K562 treated with DMSO at 1 percent for 48 hours (cell line): Measurements from ENCODE around the gene SNX11. TPM values are rescaled to one million over a fixed set of nuclear protein-coding genes. Genes with fewer than 3 reads are reported as not detected.

ENCODE experiments used
- total RNA-seq: library from RNA; unstranded; fragments of 300-600 nt; gene quantifications from 2 replicates; pipeline ENCODE4 v1.2.3, GENCODE V29; 2022; ENCODE audit warnings: low replicate concordance; ENCODE audit errors: extremely low read depth

Gene SNX11, protein sequence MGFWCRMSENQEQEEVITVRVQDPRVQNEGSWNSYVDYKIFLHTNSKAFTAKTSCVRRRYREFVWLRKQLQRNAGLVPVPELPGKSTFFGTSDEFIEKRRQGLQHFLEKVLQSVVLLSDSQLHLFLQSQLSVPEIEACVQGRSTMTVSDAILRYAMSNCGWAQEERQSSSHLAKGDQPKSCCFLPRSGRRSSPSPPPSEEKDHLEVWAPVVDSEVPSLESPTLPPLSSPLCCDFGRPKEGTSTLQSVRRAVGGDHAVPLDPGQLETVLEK
- total RNA-seq = not detected in 2 replicates

DNA sequence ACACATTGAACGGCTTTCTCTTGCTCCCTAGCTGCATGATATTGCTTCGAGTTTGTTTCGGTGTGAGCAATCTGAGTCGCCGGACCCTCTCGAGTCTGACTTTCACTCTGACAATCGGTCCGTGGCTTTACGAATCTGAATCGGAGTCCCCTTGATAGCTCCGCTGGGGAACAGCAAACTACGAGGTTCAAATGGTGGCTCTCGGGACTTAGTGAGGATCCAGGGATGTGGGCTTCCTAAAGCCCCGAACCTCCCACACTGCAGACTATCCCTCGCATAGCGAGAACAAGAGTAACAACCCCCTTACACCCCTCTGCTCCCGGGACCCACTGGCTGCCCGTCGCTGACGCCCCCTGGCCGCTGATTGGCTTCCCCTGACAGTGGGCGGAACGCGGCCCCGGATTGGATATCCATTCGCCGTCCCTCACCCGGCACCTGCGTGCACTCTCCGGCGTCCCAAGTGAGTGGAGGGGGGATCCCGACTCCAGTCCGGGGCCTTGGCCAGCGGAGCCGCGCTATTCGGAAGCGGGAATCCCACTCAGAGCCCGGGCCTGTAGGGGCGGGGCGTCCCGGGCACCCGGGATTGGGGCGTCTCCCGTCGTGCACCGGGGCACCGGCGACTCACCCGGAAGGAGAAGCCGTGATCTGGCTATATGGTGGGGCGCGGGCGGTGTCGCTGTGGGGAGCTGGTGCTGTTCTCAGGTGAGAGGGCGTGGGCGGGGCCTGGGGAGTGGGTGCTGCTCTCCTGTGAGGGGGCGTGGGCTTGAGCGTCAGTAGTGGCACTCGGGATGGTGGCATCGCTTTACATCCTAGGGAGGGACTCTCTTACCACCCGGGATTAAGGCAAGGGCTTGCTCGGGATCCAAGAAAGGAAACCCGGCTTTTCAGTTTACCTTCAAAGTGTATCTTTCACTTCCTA is at the start of gene SNX11:
TSS of gene SNX11 (plus strand) at position 630 of the 919 bp plus-strand sequence. CDS start 4,278 bp downstream, outside the sequence.

DNA sequence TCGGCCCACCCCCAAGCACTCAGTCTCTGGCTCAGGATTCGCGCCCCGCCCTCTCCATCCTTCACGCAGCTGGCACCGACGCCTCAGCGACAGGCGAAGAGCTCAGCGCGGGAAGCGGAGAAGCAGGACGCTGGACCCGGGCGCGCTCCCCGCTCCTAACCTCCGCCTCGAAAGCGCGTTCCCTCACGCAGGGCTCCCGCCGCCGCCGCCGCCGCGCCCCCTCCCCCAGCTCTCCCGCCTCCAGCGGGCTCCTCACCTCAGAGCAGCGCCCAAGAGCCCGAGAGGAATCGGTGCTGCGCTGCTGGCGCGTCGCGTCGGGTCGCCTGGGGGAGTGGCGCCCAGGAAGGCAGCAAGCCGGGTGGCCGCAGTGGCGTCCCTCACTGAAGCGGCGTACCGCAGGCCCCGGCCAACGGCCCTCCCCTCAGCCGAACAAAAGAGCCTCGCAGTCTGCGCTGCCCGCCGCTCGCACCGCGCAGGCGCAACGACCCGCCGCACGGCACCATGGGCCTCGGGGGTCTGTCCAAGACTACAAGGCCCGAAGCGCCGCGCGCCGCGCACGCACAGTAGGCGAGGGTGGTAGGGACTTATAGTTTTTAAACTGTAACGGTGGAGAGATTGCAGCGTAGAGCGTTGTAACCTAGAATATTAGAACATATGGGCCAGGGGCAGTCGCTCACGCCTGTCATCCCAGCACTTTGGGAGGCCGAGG is 6.4 kb upstream of the SNX11 start, which contains the start of gene CBX1:
TSS of gene CBX1 (minus strand) at position 467 of the 709 bp plus-strand sequence. CDS start 24,474 bp downstream, outside the sequence.

Other genes starting within 250 kb of the SNX11 start
- not detected in 2 replicates for gene SP2, start 211.5 kb upstream of the SNX11 start, total RNA-seq
- gene PNPO, start 166.2 kb upstream of the SNX11 start, total RNA-seq = not detected in 2 replicates
- gene PRR15L, start 149.9 kb upstream of the SNX11 start, total RNA-seq = not detected in 2 replicates
- not detected in 2 replicates for gene CDK5RAP3, start 136.7 kb upstream of the SNX11 start, total RNA-seq
- gene COPZ2, start 70.0 kb upstream of the SNX11 start, total RNA-seq = not detected in 2 replicates
- gene NFE2L1, start 59.4 kb upstream of the SNX11 start, total RNA-seq = 109 and 493 TPM in 2 replicates
- not detected in 2 replicates for gene CBX1, start 6.3 kb upstream of the SNX11 start, total RNA-seq